Inferior parietal cortex (tissue), 1 donor: Measurements from ENCODE around the gene CSF2.

ENCODE experiments used
- DNase-seq: peaks from one replicate; pipeline ENCODE4 v3.0.0-alpha.2; 2016; ENCODE audit errors: extremely low spot score

Gene CSF2

DNA sequence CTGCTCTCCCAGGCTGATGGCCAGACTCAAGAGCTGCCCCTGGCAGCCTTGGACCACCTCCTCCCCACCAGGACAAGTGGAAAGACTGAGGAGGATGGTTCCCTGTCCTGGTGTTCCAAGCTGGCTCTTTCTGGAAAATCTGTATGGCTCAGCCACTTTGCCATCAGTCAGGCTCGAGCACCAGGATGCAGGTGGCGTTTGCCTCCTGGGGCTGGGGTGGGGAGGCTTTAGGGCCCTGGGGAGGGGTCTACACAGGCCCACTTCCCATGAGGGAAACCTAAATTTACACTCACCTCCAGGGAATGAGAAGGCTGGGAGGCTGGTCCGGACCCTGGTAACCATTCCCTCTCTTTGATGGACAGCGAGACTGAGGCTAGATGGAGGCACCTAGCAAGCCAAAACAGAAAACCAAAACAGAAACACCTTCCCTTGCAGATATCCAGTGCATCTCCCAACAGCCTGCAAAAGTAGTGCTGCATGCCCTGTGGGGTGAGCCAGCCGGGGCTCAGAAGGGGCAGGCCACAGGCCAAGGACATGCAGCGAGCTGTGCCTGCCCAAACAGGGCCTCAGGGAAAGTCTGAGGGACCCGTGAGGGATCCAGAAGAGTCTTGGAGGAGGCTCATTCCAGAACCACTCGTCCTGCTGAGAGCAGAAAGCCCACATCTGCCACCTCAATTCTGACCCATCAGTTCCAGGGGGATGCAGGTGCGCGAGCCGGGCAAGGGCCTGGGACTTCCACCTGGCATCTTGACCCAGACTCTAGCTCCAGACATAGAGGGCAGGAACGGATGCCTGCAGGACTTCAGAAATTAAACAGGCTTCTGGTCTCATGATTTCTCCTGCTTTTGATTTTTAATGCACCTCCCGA is 5.4 kb upstream of the CSF2 start:
- DNase-seq, result no peak

DNA sequence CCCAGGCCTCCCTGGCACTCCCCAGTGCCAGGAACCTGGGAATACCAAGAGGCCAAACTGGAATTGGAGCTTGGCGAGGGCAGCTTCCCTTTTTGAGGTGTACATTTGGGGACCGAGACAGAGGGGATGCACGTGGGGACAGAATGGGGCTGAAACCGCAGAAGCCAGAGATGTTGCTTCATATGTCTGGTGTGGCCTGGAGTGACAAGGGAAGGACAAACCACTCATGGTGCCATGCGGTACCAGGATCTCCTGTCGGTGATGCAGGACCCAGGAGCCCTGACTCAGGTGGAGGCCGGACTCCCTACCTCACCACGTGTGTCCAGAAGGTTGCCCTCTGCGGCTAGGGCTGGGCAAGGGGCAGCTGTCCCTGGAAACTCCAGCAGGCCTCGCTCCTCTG is 4.0 kb upstream of the CSF2 start:
- no peak for DNase-seq

GRCh38 chr5:132069994-132070393 is 3.6 kb upstream of the CSF2 start:
- DNase-seq, result no peak

DNA sequence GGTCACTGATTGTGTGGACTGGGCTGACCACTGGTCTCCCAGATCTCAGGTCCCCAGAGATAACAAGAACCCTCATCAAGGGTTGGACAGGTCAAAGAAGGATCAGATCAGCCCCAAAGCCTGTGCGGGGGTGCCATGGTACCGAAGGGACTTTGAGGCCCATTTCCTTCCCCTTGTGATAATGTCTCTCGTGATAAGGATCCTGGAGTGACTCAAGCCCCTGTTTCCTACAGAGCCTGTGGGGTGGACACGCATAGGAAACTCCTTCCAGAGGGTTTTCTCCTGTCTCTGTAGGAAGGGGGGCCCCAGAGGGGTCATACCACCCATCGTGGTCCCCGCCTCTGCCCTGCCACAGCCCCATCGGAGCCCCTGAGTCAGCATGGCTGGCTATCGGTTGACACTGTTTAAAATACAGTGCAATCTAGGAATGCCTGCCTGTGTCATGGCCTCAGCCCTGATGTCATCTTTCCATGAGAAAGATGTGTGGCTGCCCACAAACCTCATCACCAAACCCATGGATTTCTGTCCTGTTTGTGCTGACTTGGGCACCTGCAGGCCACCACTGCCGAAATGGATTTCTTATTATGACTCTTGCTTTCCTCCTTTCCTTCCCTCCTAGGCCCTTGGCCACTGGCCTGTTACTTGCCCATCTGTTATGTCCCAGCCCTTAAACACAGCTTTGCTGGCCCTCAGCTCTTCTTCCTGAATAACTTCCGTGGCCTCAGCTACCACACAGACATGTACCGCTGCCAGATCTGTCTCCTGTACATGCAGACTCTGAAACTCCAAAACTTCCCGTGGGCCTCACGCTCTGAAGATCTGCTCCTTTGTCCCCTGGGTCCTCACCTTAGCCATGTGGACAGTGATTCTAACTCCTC is 2.9 kb upstream of the CSF2 start:
- no peak for DNase-seq

DNA sequence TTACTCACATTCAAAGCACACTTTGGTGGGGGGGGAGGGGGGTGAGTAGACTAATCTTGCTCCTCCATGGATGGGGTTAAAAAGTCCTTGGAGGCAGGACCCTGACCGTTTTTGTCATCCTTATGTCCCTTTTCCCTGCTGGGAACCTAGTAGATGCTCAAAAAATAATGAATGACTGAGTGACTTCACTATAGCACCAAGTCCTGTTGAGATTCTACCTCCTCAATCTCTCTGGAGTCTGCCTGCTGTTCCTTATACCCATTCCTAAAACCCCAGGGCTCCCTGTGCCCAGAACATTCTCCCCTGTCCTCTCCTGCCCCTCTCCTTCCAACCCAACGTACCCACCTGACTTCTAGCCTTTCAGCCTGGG is 2.3 kb upstream of the CSF2 start:
- DNase-seq, result no peak

DNA sequence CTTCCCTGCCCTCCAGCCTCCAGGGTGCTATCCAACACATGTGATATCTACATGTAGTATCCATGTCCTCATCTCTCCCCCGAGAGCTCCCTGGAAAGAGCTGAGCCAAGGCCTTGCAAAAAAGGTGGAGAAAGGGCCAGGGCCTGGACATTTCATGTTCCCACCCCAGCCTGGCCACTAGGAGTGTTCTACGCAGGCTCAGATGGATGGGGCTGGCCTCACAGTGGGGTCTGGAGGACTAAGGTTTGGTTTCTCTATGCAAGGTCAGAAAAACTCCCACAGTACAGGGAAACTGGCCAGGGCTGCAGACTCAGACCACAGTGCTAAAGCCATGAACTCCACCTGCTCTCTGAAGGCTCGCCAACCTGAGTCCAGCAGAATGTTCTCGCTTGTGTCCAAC is 1.5 kb upstream of the CSF2 start:
- no peak for DNase-seq

DNA sequence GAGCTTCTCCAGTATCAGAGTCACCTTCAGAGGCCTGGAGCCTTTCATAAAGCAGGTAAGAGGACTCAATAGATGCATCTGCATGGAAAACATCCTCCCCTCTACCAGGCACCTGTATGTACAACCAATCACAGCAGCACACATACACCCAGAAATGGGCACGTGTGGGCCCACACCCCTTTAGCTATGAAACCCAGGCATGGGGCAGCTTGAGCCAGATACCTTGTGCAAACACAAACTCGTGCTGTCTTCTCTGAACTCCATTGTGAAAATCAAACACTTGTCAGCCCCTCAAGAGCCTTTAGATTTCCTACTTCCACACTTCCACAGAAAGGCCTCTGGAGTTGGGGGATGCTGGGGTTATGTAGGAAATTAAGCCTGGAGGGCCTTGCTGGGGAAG is 1.1 kb upstream of the CSF2 start:
- no peak for DNase-seq

GRCh38 chr5:132074091-132074771 is 642 bp downstream of the CSF2 start:
- no peak for DNase-seq

DNA sequence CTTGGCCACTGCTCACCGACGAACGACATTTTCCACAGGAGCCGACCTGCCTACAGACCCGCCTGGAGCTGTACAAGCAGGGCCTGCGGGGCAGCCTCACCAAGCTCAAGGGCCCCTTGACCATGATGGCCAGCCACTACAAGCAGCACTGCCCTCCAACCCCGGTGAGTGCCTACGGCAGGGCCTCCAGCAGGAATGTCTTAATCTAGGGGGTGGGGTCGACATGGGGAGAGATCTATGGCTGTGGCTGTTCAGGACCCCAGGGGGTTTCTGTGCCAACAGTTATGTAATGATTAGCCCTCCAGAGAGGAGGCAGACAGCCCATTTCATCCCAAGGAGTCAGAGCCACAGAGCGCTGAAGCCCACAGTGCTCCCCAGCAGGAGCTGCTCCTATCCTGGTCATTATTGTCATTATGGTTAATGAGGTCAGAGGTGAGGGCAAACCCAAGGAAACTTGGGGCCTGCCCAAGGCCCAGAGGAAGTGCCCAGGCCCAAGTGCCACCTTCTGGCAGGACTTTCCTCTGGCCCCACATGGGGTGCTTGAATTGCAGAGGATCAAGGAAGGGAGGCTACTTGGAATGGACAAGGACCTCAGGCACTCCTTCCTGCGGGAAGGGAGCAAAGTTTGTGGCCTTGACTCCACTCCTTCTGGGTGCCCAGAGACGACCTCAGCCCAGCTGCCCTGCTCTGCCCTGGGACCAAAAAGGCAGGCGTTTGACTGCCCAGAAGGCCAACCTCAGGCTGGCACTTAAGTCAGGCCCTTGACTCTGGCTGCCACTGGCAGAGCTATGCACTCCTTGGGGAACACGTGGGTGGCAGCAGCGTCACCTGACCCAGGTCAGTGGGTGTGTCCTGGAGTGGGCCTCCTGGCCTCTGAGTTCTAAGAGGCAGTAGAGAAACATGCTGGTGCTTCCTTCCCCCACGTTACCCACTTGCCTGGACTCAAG is 1.5 kb downstream of the CSF2 start:
- no peak for DNase-seq

- no peak for DNase-seq
These were observed 2.1 kb downstream of the CSF2 start for GRCh38 chr5:132075719-132076077.

DNA sequence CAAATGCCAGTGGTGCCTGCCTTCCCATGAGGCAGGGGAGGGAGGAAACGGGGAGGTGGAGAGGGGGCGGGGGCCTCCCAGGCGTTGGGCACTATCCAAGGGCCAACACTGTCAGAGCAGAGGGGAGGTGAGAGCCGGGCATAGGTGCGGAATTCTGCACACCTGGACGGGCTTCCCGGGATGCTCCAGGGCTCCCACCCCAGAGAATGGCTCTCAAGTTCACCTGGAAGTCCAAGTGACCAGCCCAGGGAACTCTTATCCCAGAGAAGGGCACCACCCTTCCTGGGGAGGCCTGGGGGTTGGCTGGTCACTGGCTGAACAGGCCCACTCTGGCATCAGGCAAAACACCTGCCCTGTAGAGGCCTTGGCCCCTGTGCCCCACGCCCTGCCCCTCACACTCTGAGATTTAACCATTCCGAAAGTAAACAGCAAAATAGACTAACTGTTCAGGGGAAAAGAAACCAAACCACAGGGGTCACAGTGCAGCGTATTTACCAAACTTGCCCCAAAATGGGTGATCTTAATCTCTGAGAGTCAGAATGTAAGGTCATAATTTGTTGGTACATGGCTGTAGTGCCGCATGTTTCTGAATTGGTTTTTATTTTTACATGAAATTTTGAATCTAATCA is 2.7 kb downstream of the CSF2 start:
- no peak for DNase-seq

GRCh38 chr5:132076983-132077382 is 3.4 kb downstream of the CSF2 start:
- DNase-seq, result no peak

DNA sequence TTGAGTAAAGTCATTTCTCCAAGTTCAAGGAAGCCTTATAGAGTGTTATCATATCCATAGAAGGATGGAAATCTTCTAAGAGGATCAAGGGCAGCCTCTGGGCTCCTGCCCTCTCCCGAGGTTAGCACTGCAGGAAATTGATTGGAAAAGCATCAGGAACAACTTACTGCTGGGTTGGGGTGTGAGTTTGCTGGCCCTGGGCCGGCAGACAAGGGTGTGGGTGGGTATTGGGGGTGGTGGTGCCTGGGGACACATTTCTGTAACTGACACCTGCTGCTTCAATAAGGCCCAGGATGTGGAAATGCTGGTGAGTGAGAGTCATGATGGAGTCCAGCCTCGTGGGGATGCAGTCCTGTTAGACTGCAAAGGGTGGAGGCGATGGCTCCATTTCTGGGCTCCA is 5.5 kb downstream of the CSF2 start:
- no peak for DNase-seq

GRCh38 chr5:132079619-132080018 is 6.0 kb downstream of the CSF2 start:
- no peak for DNase-seq

DNA sequence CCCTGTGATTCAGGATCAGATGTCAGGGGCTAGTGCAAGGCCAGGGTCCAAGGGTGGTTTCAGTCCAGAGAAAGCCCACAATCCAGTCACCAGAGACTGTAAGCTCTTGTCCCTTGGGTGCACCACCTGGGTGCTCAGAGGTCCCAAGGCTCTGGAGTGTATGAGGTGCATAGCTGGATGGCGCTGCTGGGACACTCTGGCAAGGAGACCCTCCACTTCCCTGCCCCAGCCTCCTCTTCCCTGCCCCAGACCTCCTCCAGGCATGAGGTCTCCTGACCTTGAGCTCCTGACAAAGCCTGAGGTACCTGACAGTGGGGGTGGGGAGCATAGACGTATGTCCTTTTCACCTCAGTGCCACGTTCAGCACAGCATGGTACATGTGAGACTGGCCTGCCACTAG is 7.0 kb downstream of the CSF2 start:
- DNase-seq, result no peak

DNA sequence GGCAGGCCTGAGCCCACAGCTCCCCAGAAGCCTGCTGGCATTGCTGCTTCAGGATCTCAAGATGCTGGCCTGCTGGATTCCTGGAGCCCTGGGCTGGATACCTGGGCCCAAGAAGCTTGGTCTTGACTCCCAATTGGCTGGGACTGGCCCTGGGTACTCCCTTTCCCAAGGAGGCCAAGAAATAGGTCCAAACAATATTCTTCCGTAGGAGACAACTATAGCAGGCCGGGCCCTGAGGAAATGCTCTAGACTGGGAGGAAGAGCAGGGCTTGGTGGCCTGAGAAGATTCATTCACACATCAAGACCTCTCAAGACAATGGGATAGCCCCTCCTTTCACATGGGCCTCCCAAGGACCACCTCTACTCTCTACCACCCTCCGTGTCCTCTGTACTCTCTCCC is 7.9 kb downstream of the CSF2 start:
- DNase-seq, result no peak

- DNase-seq, result no peak
These were observed 8.9 kb downstream of the CSF2 start for GRCh38 chr5:132082329-132083023.

- DNase-seq, result no peak
These were observed 9.6 kb downstream of the CSF2 start for GRCh38 chr5:132083071-132083678.

DNA sequence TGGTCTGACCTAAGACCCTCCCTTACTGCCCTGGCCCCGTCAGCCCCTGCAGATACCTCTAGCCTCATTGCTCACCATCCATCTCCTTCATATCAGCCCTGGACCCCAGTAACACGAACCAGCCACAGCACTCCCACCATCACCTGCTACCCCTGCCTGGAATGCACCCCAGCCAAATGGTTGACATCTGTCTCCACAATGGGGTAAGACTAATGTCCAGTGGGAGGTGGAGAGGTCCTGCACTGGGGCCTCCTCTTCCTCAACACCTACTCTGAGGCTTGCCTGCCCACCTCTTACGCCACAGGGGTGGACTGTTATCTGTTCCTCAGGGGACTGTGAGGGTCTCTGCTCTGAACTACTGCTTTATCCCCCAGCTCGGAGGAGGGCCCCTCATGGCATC is 12.1 kb downstream of the CSF2 start:
- DNase-seq, result no peak

DNA sequence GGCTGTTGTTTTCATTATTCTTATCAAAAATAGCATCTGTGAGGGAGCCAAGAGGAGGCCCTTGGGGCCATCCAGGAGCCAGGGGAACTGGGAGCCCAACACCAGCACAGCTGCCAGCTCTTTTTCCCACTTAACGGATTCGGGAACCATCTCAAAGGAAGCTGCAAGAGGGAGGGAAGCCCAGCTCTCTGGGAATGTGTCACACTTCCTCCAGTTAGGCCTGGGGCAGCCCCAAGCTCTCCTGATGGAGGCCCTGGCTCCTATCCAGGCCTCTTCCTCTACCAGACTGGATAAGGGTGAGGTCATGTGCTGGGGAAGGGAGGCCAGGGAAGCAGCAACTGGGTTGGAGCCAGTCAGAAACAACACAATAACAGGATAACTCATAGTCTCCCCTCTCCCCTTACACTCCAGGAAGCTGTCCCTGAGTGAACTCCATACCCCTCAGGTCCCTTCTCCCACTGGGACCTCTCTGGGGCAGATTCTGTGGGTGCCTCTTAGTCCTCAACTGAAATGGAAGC is 12.7 kb downstream of the CSF2 start:
- no peak for DNase-seq
